OCI-LY1 (cell line): ENCODE measurements around the gene THSD8.

Experiments
- H2AFZ ChIP-seq: fragments of 200-600 bp; sonication (generic), shearing (Covaris generic); 2 replicates; pipeline ENCODE4 v1.6.0; 2014; ENCODE audit warnings: antibody characterized with exemption, mild to moderate bottlenecking, low read length
- H3F3A ChIP-seq: fragments of 200-600 bp; sonication (generic), shearing (Covaris generic); 2 replicates; pipeline ENCODE4 v1.6.0; 2014; ENCODE audit warnings: mild to moderate bottlenecking, antibody characterized with exemption, low read length, moderate library complexity; ENCODE audit not compliant: insufficient read depth
- H3K27ac ChIP-seq: fragments of 200-600 bp; sonication (generic); 2 replicates; pipeline ENCODE4 v1.5.1; 2014; ENCODE audit warnings: low read length, mixed run types, mild to moderate bottlenecking, low read depth; ENCODE audit not compliant: poor library complexity, severe bottlenecking
- H3K27me3 ChIP-seq: fragments of 200-600 bp; sonication (generic); 2 replicates; pipeline ENCODE4 v1.6.0; 2014; ENCODE audit warnings: antibody characterized with exemption, mild to moderate bottlenecking, low read length, moderate library complexity; ENCODE audit not compliant: insufficient read depth
- H3K36me3 ChIP-seq: fragments of 200-600 bp; sonication (generic); 2 replicates; pipeline ENCODE4 v1.6.1; 2014; ENCODE audit warnings: mild to moderate bottlenecking, antibody characterized with exemption, low read length, moderate library complexity, mixed read lengths; ENCODE audit not compliant: insufficient read depth
- H3K4me1 ChIP-seq: fragments of 200-600 bp; sonication (generic); 2 replicates; pipeline ENCODE4 v1.5.1; 2014; ENCODE audit warnings: mild to moderate bottlenecking, low read length, moderate library complexity; ENCODE audit not compliant: insufficient read depth, severe bottlenecking
- H3K4me2 ChIP-seq: fragments of 200-600 bp; sonication (generic), shearing (Covaris generic); 2 replicates; pipeline ENCODE4 v1.6.1; 2014; ENCODE audit warnings: low read length
- H3K4me3 ChIP-seq: fragments of 200-600 bp; sonication (generic); 2 replicates; pipeline ENCODE4 v1.5.1; 2014; ENCODE audit warnings: low read length, low read depth, mild to moderate bottlenecking, mixed read lengths; ENCODE audit not compliant: poor library complexity, severe bottlenecking
- H3K79me2 ChIP-seq: fragments of 200-600 bp; shearing (Covaris generic); 2 replicates; pipeline ENCODE4 v1.6.1; 2016; ENCODE audit warnings: mixed run types, low read length, mixed read lengths; ENCODE audit not compliant: insufficient read depth
- H3K9ac ChIP-seq: fragments of 200-600 bp; sonication (generic), shearing (Covaris generic); 2 replicates; pipeline ENCODE4 v1.6.1; 2014; ENCODE audit warnings: mild to moderate bottlenecking, low read length, mixed read lengths
- H3K9me2 ChIP-seq: fragments of 200-600 bp; sonication (generic), shearing (Covaris generic); 2 replicates; pipeline ENCODE4 v1.6.1; 2014; ENCODE audit warnings: low read depth, mild to moderate bottlenecking, low read length, mixed read lengths
- H3K9me3 ChIP-seq: fragments of 200-600 bp; shearing (Covaris generic); 2 replicates; pipeline ENCODE4 v1.6.1; 2014; ENCODE audit warnings: low read length, mixed read lengths
- H4K20me1 ChIP-seq: fragments of 200-600 bp; sonication (generic), shearing (Covaris generic); 2 replicates; pipeline ENCODE4 v1.6.0; 2016; ENCODE audit warnings: mild to moderate bottlenecking, low read length; ENCODE audit not compliant: insufficient read depth
- EZH2 ChIP-seq: fragments of 200-600 bp; sonication (generic), shearing (Covaris generic); IDR thresholded peaks from 2 replicates; pipeline ENCODE4 v1.8.0; 2017; ENCODE audit warnings: borderline replicate concordance, mixed run types, mild to moderate bottlenecking, antibody characterized with exemption, low read length, moderate library complexity, mixed read lengths
- TF ChIP-seq, protein P1 (sequence below): fragments of 200-600 bp; sonication (generic), shearing (Covaris generic); IDR thresholded peaks from 2 replicates; pipeline ENCODE4 v1.5.1; 2017; ENCODE audit warnings: mild to moderate bottlenecking, antibody characterized with exemption, low read length, moderate library complexity, mixed read lengths

THSD8 gene

DNA sequence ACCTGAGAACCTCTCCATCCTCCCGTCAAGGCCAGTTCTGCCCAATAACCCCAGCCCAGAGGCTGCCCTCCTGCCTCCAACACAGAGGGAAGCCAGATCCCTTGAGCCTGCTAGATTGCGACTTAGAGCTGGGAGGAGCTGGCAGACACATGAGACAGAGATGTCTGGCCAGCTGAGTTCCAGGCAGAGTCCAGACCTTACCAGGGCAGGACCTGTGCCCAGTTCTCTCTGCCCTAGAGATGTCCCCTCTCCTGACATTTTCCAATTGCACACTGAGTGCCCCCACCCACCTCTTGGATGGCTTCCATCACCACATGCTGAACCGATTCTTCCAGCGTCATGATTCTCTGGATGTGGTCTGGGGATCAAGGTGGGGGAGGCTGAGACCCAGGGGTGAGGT is 29.5 kb upstream of the THSD8 start:
- H3K79me2 ChIP-seq: no peaks in the 10 kb centered on the region
- H4K20me1 ChIP-seq: no peaks in the 10 kb centered on the region
- H3K4me3 ChIP-seq: no peak overlapping the region
- H3K27me3 ChIP-seq: no peaks in the 10 kb centered on the region
- no peaks in the 10 kb centered on the region for H3K36me3 ChIP-seq
- no peaks in the 10 kb centered on the region for H3K9me3 ChIP-seq
- H2AFZ ChIP-seq: no peak overlapping the region
- no peak overlapping the region for H3K27ac ChIP-seq
- H3K4me2 ChIP-seq: no peak overlapping the region
- peaks cover 7% of the 10 kb centered on the region; the same call in 1 of the 2 replicates for H3F3A ChIP-seq
- no peaks in the 10 kb centered on the region for H3K9me2 ChIP-seq
- peaks cover 20% of the 10 kb centered on the region for H3K4me1 ChIP-seq
- no peak overlapping the region for H3K9ac ChIP-seq
- TF ChIP-seq, protein P1, sequence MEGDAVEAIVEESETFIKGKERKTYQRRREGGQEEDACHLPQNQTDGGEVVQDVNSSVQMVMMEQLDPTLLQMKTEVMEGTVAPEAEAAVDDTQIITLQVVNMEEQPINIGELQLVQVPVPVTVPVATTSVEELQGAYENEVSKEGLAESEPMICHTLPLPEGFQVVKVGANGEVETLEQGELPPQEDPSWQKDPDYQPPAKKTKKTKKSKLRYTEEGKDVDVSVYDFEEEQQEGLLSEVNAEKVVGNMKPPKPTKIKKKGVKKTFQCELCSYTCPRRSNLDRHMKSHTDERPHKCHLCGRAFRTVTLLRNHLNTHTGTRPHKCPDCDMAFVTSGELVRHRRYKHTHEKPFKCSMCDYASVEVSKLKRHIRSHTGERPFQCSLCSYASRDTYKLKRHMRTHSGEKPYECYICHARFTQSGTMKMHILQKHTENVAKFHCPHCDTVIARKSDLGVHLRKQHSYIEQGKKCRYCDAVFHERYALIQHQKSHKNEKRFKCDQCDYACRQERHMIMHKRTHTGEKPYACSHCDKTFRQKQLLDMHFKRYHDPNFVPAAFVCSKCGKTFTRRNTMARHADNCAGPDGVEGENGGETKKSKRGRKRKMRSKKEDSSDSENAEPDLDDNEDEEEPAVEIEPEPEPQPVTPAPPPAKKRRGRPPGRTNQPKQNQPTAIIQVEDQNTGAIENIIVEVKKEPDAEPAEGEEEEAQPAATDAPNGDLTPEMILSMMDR: no peak
- no peak for TF ChIP-seq EZH2

DNA sequence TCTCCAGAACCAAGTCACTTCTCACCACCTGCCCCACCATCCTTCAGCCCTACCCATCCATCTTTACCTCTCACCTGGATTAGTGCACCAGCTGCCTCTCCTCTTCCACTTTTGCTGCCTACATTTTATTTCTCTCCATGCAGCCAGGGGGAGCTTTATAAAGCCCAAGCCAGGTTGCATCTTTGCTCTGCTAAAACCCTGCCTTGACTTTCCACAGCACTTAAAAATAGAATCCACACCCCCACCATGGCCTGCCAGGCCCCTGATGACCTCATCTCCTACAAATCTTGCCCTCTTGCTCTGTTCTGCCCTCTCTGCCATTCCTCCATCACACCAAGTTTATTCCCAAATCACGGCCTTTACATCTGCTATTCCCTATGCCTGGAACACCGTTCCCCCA is 28.3 kb upstream of the THSD8 start:
- Histone ChIP-seq H3K4me3 (no peak overlapping the region), H3K36me3 (no peaks in the 10 kb centered on the region), H3K27me3 (no peaks in the 10 kb centered on the region), H3K9me3 (no peaks in the 10 kb centered on the region), H3K9ac (no peak overlapping the region), H4K20me1 (no peaks in the 10 kb centered on the region), H3F3A (peaks cover 7% of the 10 kb centered on the region; the same call in 1 of the 2 replicates), H3K4me1 (peaks cover 32% of the 10 kb centered on the region), H3K9me2 (no peaks in the 10 kb centered on the region), H3K4me2 (no peak overlapping the region), H3K79me2 (no peaks in the 10 kb centered on the region), H3K27ac (no peak overlapping the region), H2AFZ (no peak overlapping the region)
- TF ChIP-seq, protein P1: peak; percentile 41; the same call in 1 of the 2 replicates
- no peak for TF ChIP-seq EZH2

- peak within 1 kb of the TSS; percentile 18 for H3K27ac ChIP-seq
- H3K4me3 ChIP-seq: peak within 1 kb of the TSS; percentile 63
- peak within 1 kb of the TSS; percentile 61 for H3K9ac ChIP-seq
- no peaks in the 10 kb centered on the region for H3K9me2 ChIP-seq
- peak within 1 kb of the TSS; percentile 77 for H3K4me2 ChIP-seq
- H3K4me1 ChIP-seq: peaks cover 34% of the 10 kb centered on the region
- no peaks in the 10 kb centered on the region for H3K9me3 ChIP-seq
- H3K27me3 ChIP-seq: no peaks in the 10 kb centered on the region
- H3K36me3 ChIP-seq: no peaks in the 10 kb centered on the region
- peaks cover 7% of the 10 kb centered on the region; the same call in 1 of the 2 replicates for H3F3A ChIP-seq
- no peak for TF ChIP-seq EZH2
- TF ChIP-seq, protein P1: no peak
- H3K79me2 ChIP-seq: no peaks in the 10 kb centered on the region
- no peaks in the 10 kb centered on the region for H4K20me1 ChIP-seq
- no peak within 1 kb of the TSS for H2AFZ ChIP-seq
Observed at GRCh38 chr19:12774588-12775555, 27.0 kb upstream of the THSD8 start, which contains the start of gene HOOK2. TSS of gene HOOK2 (minus strand) at chr19:12775552. CDS start at chr19:12775449, 103 bp downstream.
